ELR (cell line): Measurements from ENCODE around the gene PER2.
A peak's percentile ranks its signal among the peaks of the same experiment; 100 is the strongest.

Source experiments
- DNase-seq: peaks from one replicate; pipeline ENCODE4 v3.0.0-alpha.2; 2015; ENCODE audit warnings: low read depth

The PER2 gene

DNA sequence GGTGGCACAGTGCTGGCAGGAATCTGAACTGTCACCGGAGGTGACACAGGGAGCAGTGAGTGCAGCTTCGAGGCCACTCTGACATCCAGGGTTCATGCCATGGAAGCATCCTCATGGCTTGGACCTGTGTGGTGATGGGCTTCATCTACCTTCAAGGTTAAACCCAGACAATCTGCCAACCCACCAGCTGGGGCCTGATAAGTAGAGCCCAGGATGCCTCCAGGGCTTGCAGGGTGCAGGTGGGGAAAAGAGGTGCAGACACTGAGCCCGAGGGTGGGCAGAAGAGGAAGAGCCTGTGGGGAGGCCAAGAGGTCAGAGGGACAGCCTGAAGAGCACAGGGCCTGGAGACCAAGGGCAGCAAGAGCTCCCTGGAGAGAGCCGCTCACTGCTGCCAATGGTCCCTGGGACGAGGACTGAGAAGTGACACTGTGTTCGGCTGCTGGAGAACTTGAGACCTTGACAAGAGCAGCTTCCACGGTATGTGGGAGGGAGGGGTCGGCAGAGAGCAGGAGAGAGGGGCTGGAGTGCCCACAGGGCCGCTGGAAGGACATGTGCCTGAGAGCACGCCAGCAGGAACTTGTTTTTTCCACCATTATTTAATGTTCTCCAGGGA is 40.5 kb downstream of the PER2 start:
- no peak for DNase-seq

DNA sequence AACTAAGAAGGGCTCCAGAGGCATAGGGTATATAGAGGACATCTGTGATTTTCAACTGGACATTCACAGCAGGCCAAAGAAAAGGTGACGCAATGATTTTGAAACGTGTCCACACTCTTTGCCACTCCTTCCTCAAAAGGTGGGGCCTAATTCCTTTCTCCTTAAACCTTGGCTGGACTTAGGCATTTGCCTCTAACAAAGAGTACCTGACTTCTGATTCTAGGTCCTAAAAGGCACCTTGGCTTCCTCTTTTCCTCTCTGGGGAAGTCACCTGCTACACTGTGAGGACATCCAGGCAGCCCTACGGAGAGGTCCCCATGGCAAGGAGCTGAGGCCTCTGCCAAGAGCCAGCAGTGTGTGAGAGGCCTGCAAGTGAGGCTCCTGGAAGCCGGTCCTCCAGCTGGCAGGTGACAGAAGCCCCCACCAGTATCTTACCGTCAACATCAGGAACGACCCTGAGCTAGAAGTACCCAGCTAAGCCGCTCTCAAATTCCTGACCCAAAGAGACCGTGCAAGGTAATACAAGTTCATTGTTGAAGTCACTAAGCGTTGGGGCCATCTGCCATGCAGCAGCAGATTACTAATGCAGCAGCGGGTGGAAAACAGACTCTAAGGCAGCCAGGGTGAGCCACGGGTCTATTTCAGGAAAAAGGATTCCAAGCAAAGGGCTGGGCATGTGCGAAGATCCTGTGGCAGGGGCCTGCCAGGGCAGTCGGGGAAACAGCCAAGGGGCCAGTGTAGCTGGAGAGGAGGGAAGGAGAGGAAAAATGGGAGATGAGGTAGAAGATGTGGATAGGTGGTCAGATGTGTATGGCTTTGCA is 41.2 kb downstream of the PER2 start:
- no peak for DNase-seq

DNA sequence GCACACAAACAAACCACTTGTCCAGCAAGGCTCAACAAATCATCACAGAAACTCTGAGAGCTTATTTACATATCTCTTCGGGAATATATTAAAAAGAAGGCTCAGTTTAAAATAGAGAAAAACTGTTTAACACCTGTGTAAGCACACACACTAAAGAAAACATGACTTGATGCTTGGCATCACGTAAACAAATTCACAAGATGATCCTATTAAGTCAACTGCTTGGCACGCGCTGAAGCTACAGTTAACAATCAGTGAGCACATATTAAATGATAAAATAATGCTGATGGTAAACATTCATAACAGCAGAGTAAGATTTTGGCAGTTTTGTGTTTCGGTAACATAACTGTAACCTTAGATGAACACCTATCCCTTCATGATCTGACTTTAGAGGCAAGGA is 44.3 kb downstream of the PER2 start:
- DNase-seq = no peak

DNA sequence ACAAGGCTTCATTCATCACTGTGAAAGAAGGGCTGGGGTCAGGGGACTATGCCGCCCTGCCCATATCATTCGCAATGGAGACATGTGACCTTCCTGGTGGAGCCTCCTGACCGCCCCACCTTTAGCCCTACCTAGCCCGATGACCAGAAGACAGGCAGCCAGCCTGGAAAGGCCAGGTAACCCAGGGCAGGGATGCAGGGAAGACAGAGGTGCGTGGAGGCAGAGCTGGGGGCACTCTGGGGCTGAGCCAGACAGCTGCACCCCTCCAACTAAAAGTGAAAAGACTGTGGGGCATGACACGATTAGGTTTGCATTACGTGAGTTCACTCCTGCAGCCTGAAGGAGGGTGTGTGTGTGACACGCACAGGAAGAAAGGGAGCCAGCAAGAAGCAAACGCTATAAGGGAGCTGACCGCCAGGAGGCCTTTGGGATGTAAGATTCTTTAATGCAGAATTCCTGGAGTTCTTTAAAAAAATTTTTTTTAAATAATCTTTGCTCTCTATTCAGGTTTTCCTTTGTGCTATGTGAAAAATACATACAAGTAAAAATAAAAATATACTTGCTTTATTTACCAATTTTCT is 44.8 kb downstream of the PER2 start:
- no peak for DNase-seq

DNA sequence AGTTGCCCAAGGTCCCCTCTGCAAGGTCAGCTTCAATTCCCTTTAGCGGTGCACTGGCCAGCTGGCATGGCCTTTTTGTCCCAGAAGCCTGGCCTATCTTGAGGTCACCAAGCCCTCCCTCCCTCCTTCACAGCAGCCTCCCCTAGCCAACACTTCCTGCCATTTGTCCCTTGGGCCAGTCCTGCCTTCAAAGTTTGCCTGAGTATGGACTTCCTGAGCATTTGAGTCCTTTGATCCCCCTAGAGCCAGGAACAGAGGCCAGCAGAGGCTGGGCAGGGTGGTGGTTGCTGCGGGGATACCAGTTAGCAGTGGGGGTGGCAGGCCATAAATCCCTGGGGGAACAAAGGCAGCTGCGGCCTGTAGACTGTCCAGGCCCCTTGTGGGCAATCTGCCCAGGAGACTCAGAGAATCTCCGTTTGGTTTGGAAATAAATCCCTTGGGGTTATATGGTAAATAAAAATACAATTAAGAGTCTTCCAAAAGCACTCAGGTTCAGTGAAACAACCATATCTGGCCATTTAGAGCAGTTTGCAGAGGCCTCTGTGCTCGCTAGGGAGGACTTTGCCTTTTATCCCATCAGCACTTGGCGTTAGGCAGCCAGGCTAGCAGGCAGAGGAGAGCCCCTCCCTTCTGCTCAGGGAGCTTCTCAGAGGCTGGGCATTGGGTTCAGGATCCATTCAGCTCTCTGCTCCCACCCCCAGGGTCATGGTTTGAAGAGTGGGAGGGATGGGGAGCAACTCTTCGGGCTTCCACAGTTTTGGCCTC is 45.5 kb downstream of the PER2 start:
- DNase-seq = no peak

DNA sequence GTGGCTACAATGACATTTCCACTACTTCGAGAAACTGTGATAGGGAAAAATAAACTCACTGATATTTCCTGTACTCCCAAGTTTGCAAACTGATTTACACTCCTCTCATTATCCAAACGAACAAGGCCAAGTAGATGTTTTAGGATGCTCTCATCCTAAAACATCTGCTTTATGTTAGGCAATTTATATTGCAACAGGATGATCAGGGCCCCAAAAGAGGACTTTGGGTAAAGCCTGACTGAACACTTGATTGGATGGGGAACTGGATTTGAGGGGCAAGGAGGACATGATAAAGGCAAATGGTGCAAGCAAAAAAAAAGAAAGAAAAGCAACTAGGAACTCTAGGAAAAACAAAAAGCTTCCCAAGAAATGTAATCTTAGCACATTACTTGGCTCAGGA is 46.4 kb downstream of the PER2 start:
- DNase-seq = no peak

DNA sequence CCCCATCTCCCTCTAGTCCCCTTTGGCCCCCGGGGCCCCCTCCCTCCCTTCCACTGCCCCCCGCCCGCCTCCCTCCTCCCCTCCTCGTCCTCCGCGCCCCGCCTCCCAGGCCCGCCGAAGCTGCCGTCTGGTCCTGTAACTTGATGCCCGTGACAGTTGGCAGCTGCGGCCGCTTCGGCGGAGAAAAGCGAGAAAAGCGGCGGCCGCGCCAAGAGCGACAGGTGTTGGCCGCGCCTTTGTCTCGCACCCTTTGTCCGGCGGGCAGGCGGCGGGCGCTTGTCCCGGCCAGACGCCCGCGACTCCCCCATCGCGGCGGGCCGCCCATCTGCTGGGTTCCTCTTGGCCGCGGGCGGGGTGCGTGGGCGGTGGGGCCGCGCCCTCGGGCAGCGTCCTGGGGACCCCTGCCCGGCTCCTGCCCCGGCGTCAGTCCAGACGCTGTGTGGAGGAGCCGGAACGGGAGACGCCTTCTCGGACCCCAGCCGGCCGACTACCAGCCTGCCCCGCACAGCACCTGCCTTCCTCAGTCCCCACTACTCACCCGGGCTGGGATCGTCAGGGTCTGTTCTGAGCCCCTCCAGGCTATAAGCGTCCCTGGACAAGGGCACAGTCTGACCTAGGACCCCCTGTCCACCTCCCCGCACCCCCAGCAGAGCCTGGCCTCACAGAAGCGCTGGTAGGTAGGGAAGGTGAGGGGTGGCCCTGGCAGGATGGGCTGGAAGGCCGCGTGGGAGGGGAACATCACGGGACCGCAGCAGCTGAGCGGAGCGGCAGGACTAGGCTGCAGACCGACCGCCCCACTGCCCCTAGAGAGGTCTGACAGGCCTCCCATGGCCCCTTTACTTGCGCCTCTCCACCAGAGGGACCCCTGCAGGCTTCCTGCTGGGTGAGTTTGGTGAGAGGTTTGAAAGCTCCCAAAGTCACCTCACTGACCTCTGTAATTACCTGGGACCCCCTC is 47.4 kb downstream of the PER2 start:
- peak; percentile 42 for DNase-seq

DNA sequence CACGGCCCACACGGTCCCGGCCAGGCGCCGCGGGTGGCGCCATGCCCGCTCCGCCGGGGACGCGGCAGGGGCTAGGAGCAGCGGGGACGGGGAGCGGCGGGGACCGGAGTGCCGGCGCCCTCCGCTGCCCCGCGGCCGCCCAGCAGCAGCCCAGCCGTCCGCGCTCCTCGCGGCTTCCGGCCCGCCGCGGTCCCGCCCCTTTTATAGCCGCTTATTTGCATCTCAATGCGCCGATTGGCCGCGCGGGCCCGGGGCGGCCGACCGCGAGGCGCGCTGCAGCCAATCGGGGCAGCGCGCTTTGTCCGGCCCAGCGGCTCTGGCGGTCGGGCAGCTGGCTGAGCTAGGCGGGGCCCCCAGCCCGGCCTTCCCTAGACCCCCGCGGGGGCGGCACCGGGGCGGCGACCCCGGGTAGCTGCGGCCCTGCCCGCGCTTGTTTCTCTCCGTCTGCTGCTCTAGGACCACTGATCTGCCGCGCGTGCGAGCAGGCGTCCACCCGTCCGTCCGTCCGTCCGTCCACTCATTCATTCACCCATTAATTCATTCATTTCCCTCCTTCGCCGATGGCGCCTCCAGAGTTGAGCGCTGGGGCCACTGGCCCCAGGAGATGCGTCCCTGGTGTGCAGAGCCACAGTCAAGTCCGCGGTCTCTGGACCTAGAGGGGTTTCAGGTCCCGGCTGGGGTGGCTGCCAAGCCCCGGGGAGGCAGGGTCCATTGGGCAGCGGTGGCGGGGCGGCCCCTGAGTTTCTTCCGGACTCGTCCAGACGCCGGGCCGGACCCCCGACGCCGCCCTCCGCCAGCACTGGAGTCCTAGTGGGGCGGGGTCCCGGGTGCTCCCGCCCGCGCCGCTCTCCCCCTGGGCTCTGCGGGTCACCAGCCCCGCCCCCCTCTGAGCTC is 48.3 kb downstream of the PER2 start, which contains the start of gene HES6:
TSS of gene HES6 (minus strand) at position 176 of the 894 bp plus-strand sequence. CDS start at position 43, 133 bp downstream.
- DNase-seq = peak; percentile 90

DNA sequence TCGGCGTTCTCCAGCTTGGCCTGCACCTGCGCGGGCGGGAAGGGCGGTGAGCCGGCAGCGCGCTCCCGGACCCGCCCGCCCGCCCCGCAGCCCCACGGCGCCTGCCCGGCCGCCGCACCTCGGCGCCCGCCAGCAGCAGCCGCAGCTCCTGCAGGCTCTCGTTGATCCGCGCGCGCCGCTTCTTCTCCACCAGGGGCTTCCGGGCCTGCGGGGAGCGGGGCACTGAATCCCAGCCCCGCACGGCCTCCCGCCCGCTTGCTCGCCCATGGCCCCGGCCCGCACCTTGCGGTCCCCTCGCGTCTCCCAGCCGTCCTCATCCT is 48.9 kb downstream of the PER2 start:
- DNase-seq = peak; percentile 48

DNA sequence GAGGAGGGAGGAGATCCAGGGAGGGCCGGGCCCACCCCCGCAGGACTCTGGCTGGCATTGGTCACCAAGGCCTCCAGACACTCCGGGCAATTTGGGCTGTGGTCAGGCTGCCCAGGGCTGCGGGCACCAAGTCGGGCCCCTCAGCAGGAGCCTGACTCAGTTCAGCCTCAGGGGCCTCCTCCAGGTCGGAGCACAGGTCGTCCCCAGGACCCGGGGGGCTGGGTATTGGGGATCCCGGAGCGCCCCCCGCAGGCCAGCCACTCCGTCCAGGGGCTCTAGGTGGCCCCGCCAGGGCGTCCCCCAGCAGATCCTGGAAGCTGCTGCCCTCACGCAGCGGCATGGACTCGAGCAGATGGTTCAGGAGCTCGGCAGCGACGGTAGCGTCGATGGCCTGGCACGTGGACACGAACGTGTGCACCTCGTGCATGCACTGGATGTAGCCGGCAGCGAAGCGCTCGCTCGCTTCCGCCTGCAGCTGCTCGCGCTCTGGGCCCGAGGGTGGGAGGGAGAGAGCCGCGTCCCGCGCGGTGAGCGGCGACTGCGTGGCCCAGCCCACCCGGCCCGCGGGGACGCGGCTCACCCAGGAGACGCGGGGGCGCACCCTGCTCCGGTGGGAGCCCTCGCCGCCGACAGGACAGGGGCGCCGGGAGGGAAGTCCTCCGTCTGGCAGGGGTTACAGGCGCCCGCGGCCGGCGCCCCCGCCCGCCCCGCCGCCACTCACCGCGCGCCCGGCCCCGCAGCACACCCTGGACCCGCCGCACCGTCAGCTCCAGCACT is 49.5 kb downstream of the PER2 start:
- DNase-seq = no peak

DNA sequence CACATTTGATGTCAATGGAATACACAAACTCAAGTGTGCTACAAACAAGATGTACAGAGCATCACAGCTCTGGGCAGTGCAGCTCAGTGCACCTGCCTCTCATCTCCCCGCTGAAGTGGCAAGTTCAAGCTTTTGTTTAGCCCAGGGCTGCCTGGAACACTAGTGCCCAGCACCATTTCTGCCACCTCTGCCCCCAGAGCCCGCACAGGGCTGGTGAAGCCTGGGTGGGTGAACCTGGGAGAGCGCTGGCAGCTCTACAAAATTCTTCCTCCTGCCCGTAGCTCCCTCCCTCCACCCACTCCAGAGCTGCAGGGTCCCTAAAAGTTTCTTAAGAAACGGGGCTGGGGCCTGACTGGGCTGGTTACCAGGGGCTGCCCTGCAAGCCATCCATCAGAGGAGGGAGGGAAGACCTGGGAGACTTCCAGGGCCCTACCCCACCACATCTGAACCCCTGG is 50.1 kb downstream of the PER2 start:
- DNase-seq = no peak

DNA sequence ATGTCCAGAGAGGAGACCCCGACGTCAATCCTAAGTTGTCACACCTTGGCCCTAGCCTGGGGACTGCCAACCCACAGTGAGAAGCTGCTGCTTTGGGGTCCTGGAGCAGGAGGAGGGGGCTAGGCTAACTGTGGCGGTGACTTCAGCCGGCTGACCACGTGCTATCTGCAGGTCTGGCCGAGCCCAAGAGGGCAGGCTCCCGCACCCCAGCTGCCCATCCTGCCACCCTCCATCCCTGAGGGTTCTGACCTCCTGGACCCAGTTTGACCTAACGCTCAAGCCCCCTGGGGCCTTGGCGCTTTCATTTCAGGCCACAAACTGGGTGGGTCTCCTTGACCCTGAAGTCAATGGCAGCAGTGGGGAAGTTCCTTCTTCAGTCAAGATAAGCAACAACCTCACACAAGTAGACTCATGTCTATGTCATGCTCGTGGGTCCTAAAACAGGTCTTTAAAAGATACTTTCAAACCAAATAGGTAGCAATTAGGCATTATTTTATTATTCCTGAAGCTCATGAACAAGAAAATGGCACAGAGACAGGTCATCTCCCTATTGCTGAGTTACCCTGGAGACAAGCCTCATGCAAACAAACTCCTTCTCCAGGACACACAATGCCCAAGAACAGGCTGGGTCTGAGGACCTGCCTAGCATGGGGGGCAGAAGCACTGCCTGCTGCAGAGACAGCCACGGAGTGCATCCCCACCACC is 50.8 kb downstream of the PER2 start:
- no peak for DNase-seq

DNA sequence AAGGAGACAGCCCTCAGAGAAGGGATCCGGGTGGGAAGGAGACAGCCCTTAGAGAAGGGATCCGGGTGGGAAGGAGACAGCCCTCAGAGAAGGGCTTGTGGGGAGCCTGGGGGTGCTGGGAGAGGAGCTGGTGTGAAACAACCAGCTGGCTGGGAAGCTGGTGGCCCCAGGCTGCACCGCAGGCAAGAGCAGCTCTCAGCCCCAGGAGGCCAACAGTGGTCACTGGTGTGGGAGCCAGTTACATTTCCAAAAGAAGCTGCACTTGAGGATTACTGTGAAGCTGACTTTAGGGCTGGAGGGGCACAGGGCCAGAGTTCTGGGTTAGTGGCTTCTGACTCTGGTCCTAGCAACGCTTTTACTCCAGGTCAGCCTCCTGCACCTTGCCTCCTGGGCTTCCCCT is 51.8 kb downstream of the PER2 start:
- no peak for DNase-seq

DNA sequence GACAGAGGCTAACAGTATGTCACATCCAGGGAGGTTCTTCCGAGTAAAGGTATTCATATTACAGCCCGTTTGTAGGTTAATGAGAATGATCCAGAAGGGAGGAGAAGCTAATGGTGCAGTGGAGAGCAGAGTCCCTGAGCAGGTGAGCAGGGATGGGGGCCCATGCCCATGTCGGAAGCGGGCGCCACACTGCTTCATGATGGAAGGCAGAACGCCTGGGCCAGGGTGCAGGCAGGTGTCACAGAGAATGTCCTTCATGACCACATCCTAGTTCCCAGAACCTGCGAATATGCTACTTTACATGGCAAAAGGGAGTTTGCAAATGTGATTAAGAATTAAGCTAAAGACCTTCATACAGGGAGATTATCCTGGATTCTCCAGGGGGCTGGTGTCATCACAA is 52.6 kb downstream of the PER2 start:
- no peak for DNase-seq

DNA sequence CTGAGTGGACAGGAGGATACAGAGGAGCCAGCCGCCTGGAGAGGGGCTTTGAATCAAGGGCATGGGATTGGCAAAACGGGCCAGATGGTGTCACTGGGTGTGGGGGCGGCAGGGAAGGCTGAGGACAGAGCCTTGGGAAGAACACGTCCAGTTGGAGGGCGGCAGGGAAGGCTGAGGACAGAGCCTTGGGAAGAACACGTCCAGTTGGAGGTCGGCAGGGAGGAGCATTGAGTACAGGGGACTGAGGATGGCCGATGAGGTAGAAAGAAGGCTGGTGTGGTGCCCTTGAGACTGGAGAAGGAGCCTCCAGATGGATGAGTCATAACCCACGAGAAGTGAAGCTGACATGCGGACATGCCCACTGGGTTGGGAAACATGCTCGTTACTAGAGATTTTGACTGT is 53.1 kb downstream of the PER2 start:
- peak; percentile 32 for DNase-seq

DNA sequence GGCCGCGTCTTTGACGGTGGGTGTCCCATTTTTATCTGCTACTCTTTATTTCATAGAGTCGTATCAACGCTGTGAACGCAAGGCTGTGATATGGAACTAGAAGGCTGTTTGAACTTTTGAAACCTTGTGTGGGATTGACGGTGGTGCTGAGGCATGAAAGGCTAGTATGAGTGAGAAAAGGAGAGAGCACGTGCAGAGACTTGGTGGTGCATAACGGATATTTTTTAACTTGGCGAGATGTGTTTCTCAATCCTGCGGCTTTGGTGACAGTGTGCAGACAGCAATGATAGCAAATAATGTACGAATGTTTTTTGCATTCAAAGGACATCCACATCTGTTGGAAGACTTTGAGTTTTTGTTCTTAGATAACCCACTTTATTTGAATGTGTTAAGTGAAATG is 54.8 kb downstream of the PER2 start:
- DNase-seq = no peak

DNA sequence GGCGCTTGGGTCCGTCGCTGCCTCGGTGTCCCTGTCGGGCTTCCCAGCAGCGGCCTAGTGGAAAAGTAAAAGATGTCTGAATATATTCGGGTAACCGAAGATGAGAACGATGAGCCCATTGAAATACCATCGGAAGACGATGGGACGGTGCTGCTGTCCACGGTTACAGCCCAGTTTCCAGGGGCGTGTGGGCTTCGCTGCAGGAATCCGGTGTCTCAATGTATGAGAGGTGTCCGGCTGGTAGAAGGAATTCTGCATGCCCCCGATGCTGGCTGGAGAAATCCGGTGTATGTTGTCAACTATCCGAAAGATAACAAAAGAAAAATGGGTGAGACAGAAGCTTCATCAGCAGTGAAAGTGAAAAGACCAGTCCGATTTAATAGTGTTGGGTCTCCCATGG is 56.6 kb downstream of the PER2 start:
- no peak for DNase-seq

DNA sequence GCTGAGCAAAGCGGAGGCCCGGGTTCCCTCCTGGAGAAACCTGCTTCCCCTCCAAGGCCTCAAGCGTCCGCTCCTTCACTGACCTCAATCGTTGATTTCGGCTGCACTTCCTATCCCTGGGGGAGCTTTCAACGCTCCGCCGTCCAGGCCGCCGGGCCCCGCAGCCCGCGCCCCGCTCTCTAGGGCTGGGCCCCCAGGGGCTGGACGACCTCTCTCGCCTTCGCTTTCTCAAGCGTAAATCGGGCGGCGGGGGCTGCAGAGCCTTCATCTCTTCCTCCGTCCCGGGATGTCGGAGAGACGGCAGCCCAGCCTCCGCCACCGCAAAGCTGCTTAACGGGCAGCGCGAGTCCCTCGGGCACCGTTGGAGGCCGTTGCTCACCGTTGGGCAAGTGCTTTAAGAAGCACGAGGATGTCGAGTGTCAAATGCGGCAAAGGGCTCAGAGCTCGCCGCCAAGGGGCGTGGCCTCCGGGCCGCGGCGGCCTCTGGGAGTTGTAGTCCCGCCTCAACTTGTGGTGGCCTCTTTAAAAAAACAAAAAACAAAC is 57.1 kb downstream of the PER2 start:
- DNase-seq = peak; percentile 24

DNA sequence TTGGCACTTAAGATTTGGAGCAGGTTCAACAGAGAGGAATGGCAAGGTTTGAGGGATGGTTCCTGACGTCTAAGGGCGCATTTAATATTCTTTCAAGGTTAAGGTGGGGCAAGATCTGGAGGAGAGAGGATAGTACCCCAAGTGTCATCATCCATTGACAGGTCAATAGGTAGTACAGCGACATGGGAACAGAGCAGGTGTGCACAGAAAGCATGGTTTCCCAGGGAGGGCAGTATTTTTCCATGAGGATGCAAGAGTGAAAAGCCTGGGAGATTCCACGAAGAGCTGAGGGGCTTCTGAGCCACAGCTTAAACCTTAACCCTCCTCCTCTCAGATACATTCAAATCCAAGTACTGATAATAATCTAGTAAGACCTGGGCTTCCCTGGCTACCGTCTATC is 57.7 kb downstream of the PER2 start:
- no peak for DNase-seq
